Measurements from ENCODE around the gene AEN.
"Not testable (repeated sequence)": the region's sequence is repeated elsewhere in the genome, so short reads cannot be mapped to it uniquely, and the experiment has no call there.

Gene AEN

GRCh38 chr15:88631464-88632028, 10.4 kb downstream of the AEN start:
- DNase-seq, result no peak

DNA sequence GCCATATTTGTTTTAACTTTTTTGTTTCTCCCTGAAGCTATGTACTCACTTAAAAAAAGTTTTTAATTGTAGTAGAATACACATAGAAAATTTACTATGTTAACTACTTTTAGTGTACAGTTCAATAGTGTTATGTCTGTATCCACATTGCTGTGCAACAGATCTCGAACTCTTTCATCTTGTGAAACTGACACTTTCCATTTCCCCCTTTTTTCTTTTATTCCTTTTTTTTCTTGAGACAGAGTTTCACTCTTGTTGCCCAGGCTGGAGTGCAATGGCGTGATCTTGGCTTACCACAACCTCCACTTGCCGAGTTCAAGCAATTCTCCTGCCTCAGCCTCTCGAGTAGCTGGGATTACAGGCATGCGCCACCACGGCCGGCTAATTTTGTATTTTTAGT, 11.7 kb downstream of the AEN start:
- DNase-seq, result not testable (repeated sequence)

GRCh38 chr15:88634449-88634848, 13.3 kb downstream of the AEN start:
- DNase-seq, result no peak

DNA sequence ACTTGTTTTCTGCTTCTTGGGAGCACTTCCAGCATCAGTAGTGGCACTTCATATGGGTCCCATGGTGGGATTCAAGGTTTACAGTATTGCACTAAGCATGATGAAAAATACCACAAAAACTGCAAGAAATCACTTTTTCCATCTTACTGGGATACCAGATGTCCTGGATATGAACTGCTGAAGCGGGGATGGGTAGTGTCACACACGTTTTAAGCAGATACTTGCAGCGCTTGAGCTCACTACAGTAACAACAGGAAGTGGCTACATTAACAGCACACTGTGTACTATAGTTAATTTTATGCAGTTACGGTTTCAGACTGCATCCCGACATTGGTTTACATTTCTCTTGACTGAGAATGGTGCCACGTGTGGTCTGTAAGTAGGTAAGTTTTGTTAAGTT, 14.2 kb downstream of the AEN start:
- no peak for DNase-seq

DNA sequence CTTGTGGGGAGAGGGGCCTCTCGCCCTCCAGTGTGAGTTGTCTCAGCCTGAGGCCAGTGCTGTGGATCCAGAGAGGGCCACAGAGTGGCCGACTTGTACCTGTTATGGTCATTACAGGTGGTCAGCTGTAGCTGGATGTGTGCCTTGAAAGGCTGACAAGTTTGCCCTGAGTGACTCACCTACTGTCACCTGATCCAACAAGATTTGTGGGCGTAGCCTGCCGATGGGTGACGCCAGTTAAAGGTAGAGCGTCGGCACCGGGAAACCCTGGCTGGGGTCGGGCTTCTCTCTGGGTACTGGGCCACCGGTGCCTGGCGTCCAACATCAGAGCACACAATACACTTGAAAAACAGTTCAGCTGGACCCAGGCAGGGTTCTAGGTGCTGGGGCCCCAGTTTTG, 14.9 kb downstream of the AEN start:
- DNase-seq, result no peak

DNA sequence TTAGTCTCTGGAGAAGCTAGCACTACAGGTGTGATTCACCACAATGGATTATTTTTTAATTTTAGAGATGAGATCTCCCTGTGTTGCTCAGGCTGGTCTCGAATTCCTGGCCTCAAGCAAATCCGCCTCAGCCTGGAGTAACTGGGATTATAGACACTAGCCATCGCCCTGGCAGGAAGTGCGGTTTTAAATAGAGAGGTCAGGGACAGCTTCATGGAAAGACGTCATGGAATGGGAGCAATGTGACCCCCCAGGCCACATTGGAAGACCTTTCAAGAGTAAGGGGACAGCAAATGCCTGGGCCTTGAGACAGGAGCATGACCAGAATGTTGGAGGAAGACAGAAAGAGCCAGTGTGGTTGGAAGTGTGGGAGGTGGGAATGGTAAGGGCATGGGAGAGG, 15.5 kb downstream of the AEN start:
- DNase-seq, result no peak

DNA sequence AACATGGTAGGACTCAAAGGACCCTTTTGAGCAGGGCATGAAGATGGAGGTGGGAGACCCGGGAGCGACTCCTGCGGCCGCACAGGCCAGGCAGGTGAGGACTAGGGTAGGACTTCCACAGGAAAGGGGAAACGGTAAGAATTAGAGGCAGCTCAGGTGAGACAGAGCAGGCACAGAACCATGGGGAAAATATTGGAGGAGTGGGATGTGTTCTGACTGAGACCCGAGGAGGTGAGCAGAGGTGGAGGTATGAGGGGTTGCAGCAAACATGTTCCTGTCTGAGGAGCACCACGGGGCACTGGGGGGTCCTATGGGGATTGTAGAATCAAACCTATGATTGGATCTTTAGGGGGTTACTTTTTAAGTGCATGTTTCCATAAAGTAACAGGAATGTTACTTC, 16.3 kb downstream of the AEN start:
- no peak for DNase-seq

DNA sequence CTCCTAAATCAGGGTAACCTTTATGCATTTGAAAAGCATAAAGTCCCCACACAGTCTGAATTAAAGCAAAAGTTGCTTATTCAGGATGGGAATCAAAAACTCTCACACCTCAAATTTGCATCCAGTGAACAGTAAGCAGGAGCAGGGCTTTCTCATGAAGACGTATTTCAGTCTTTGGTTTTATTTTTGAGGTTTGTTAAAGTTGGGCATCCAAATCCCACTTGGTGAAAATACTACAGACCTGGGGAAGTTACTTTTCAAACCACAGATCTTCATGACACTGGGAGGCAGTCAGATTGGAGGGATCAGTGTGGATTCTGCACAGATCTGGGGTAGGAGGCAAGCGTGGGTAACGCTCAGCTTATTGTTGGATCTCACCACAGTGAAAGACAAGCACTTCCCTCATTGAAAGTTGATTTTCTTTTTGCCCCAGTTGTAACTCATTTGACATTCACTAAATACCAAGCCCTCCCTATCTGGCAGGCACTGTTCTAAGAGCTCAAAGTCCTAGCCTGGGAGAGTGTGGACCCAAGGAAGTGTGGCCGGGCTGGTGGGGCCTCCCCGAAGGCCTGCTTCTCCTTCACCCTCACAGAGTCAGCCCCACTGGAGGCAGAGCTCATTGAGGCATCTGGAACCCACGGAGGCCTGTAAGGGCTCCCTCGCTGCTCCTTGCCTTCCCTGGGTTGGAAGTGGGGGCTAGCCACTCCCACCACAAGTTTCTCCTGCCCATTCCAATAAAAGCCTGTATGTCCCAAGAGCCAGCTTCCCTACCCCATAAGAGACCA, 16.9 kb downstream of the AEN start:
- DNase-seq, result no peak

DNA sequence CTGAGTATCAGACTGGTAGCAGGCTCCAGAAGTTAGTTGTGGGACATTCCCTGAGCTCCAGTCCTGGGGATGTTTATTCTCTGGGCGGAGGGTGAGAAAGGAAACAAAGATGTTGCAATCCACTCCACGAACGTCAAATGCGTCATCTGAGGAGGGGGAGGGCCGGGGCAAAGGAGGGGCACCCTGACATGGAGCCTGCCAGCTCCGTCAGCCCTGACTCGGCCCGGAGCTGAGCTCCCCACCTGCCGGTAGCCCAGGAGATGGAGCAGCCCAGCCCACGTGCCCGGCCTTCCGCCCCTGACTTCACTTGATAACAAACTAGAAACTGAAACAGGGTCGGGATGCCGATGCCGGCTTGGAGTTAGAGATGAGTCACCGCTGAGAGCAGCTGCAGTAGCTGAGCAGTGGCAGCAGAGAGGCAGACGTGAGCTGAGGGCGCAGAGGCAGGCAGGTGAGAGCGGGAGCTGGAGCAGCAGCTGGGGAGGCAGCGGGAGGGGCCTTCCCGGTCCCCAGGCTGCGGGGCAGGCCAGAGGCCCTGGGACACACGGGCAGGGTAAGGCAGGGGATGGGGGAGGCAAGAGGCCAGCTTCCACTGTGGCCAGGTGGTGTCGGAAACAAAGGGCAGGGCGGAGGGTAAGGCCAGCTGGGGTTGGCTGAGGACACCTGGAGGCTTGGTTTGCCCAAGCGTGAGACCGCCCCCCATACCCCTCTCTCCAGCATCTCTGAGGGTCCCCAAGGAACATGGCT, 17.7 kb downstream of the AEN start, which contains the start of gene ISG20:
ISG20 (plus strand) TSS at position 391 of the 747 bp plus-strand sequence; CDS start at position 742, 351 bp downstream.
- DNase-seq, result peak; percentile 100

DNA sequence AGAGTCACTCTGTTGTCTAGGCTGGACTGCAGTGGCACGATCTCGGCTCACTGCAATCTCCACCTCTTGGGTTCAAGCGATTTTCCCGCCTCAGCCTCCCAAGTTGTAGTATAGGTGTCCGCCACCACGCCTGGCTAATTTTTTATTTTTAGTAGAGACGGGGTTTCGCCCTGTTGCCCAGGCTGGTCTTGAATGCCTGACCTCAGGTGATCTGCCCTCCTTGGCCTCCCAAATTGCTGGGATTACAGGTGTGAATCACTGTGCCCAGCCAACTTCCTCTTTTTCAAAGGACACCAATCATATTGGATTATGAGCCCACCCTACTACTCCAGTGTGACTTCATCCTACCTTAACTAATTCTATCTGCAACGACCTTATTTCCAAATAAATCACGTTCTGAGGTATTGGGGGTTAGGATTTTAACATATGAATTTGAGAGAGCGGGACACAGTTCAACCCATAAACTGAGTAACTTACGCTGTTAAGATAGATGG, 20.9 kb downstream of the AEN start:
- DNase-seq, result no peak

GRCh38 chr15:88642514-88642913, 21.4 kb downstream of the AEN start:
- not testable (repeated sequence) for DNase-seq

DNA sequence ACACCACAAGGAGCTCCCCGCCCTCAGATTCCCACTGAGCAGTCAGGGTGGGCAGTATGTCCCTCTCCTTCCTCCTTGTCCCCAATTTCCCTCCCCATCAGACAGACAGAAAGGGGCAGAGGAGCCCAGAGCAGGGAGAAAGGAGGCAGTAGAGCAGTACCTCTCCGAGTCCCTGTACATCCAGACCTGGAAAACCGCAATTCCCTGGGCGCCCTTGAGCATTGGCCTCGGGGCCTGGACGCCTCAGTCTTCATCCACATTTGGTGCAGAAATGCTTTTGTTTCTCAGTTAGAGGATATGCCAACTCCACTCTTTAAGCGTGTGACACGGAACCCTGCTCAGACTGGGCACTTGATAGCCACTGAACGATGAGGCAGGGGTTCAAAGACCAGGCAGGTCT, 23.6 kb downstream of the AEN start:
- no peak for DNase-seq

GRCh38 chr15:88645171-88646087, 24.3 kb downstream of the AEN start:
- no peak for DNase-seq

- DNase-seq, result no peak
These were observed 24.9 kb downstream of the AEN start for GRCh38 chr15:88646088-88646405.

DNA sequence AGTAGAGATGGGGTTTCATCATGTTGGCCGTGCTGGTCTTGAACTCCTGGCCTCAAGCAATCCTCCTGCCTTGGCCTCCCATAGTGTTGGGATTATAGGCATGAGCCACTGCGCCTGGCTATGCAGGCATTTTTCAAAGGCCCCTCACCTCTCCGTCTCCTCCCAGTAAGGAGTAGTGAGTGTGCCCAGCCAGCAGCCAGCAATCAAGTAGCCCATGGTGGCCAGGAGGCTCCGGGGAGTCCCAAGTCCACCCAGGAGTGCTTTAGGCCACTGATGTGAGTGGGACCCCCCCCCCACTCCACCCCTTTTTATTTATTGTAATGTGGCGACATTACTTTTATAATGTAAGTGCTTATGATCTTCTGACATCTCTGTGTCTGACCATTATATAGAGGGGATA, 25.8 kb downstream of the AEN start:
- DNase-seq, result no peak

DNA sequence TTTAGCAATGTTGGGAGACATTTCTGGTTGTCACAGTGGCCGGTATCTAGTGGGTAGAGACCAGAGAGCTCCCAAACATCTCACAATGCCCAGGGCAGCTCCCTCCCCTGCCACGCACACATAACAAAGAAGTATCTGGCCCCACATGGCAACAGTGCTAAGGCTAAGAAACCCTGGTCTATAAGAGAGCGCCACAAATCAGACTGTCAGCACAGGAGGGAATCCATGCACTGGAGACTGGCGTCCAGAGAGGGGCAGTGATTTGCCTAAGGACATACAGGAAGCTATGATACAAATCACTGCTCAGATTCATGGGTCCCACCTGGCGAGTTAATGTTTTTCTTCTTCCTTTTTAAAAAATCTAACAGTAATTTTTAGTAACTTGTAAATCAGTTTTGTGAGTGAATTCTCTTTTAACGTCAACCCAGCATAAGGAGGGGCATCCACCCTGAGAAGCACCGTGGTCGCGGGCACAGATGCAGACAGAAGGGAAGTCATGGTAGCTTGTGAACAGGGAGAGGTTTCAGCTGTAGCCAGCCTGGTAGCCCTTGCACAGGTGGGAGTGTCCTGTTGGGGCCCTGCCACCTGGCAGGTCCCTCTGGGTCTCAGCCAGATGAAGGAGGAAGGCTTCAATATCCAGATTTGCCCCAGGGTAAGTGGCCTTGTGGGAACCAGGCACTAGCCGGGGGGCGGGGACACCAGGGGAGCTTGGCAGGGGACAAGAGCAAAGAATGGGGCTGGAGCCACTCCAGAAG, 26.4 kb downstream of the AEN start:
- no peak for DNase-seq

DNA sequence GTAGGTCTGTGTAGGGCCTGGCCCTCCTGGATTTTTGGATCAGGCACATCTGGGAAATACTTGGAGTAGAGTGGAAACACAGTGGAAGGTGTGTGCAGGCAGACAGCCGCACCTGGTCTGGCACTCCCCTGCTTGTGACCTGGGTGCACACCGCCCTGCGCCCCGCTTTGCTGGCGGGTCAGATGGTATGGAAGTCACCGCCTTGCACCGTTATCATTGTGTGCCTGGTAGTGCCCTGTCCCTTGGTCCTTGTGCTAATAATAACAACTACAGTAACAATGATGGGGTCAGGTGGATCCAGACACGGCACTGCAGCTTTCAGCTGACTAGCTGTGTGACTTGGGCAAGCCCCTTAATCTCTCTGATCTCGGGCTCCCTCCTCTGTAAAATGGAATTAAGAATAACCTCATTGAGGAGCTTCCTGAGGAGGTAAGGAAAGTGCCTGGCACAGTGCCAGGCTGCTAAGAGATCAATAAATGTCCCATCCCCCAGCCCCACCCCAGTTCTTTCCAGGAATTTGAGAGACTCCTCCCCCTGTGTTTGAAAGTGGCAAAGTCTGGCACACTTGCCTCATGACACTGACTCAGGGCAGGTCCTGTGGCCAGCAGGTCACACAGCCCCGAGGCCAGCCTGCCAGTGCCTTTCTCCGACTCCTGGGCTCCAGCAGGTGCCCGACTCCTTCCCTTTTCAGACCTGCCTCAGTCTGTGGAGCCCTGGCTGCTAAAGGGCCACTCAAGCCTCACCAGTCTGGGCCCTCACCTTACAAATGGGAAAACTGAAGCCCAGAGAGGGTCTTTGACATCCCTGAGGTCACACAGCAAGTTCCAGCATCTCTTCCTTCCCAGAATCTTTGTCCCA, 27.4 kb downstream of the AEN start:
- DNase-seq, result no peak

DNA sequence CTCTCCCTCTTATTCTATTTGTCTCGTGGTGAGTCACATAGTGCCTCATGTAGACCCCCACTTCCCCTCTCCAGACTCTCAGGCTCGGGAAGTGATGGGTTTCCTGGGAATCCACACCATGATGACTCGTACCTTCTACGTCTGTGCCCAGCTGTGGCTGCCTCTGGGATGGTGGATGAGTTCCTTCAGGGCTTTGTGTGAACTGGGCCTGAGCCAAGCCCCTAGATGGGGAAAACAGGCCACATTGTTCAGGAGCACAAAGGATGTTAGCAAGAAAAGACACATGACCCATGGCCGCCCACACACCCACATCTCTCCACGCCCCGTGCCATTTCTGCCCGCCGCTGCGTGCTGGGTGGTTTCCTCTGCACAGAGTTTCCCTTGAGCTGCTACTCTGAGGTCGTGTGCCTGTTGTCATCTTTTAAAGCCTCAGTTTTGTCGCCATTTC, 28.2 kb downstream of the AEN start:
- no peak for DNase-seq

GRCh38 chr15:88649753-88650551, 28.8 kb downstream of the AEN start:
- no peak for DNase-seq

GRCh38 chr15:88650556-88650955, 29.4 kb downstream of the AEN start:
- DNase-seq, result no peak

Measured in amniotic stem cell (primary cell).